NCI-H1417 treated with DMSO at 0.1 percent for 48 hours (cell line): Measurements from ENCODE around the gene YARS2.
A peak's percentile ranks its signal among the peaks of the same experiment; 100 is the strongest.

Experiments
- DNase-seq: peaks from one replicate; lab custom pipeline; 2025; lab: John Stamatoyannopoulos, UW

YARS2 gene

GRCh38 chr12:32755654-32756475 is at the start of gene YARS2:
Gene YARS2, minus strand, starts transcription at chr12:32755897. Its CDS starts 23 bp downstream, at chr12:32755874.
- peak; percentile 92 for DNase-seq

- DNase-seq = no peak
Observed at GRCh38 chr12:32804301-32804700, 48.6 kb upstream of the YARS2 start.

GRCh38 chr12:32801269-32801980 is 45.7 kb upstream of the YARS2 start:
- no peak for DNase-seq

GRCh38 chr12:32794281-32794680 is 38.6 kb upstream of the YARS2 start:
- DNase-seq = no peak

DNA sequence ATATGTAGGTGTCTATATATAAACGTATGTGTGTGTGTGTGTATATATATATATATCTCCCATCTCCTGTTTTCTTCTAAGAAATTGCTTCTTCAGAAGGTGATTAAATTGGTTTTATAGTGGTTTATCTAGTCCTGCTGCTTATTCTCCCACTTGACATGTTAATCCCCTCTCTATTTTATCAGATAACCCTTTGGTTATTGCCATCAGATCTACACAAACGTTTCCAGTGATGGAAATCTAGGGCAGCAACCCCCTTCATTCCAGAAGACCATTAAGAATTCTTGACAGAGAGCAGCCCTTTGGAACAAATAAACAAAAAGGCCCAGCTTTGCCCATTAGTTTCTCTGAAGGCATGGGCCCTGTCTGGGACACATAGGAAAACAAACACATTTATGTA is 34.2 kb upstream of the YARS2 start:
- no peak for DNase-seq

DNA sequence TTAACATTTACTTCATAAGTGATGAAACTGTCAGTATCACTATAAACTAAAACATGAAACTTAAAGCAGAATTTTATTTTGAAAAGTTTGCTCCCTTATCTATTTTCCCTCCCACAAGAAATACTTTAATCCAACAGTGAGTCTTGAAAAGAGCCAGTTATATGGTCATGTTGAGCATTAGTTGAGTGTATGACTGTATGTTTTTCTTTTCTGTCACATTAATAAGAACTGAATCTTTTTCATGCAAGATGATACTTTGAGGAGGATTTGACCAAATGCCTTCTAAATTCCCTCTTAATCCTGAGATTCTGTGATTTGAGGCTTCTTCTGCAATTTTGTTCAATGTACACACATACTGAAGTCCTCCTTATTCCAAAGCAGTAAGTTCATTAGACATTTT is 33.7 kb upstream of the YARS2 start:
- no peak for DNase-seq

- no peak for DNase-seq
Observed at GRCh38 chr12:32788405-32788804, 32.7 kb upstream of the YARS2 start.

GRCh38 chr12:32785557-32785956 is 29.9 kb upstream of the YARS2 start:
- DNase-seq = no peak

- no peak for DNase-seq
Observed at GRCh38 chr12:32783029-32783428, 27.3 kb upstream of the YARS2 start.

- no peak for DNase-seq
Observed at GRCh38 chr12:32780071-32780470, 24.4 kb upstream of the YARS2 start.

DNA sequence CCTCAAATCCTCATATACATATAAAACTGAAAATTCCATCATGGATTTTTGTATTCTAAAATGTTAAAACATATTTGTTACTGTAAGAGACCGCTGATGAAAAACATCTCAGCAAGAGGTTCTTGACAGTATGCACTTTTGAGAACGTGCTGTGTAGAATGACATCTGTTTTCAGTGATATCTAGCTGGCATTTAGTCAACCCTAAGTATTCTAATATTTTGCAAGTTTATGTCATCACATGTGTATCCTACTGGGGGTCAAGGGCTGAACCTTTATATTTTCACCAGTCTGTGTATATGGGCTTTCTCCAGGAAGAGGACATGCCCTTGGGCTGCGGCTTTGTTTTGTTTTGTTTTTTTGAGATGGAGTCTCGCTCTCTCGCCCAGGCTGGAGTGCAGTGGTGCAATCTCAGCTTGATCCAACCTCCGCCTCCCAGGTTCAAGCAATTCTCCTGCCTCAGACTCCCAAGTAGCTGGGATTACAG is 22.0 kb upstream of the YARS2 start:
- DNase-seq = no peak

DNA sequence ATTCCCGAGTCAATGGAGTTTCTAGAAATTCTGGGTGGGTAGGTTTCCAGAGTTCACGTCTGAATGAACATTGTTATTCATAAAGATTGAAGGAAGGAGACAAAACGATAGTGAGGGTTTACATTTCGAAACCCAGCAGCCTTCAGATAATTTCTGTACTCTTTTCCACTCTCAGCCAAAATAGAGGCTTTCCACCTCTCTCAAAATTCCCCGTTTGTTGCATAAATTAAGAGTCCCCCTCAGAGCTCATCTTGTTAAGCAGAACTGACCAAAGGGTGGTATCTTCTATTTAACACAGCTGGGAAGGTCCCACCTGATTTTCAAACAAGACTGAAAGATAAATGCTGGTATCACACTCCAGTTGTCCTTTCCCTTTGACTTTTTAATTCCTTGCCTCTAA is 21.5 kb upstream of the YARS2 start:
- no peak for DNase-seq

DNA sequence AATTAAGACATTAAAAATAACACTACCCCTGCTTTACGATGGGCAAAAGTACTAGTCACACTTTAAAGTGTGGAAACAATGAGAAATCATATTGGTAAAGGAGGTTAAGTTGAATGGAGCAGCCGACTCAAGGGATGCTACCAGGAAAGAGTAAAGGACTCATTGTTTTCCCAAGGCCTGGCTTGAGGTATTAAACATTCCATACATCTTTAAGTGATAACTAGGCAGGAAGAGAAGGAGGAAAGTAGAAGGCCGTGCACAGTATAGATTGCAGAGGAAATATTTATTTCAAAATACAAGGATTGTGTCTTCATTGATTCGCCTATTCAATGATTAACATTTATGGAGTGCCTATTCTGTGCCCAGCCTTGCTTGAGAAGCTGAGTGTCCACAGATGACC is 20.6 kb upstream of the YARS2 start:
- DNase-seq = no peak

- no peak for DNase-seq
Observed at GRCh38 chr12:32773691-32774090, 18.0 kb upstream of the YARS2 start.

DNA sequence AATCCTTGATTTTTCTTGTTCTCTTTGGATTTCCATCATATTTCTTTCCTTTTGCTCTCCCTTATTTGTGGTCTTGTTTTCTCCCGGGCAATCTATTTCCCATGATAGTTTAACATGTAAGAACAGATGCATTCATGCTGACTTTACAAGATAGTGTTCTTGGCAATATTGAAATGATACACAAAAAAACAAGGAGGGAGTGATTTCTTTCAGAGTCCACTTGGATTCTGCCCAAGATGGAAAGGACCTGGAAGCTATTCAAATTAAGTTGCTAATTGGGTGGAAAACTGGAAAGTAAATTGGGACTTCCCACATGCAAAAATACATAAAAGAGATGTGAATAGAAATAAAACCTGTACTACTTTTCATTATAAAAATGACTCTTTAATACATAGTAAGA is 14.4 kb upstream of the YARS2 start:
- no peak for DNase-seq

DNA sequence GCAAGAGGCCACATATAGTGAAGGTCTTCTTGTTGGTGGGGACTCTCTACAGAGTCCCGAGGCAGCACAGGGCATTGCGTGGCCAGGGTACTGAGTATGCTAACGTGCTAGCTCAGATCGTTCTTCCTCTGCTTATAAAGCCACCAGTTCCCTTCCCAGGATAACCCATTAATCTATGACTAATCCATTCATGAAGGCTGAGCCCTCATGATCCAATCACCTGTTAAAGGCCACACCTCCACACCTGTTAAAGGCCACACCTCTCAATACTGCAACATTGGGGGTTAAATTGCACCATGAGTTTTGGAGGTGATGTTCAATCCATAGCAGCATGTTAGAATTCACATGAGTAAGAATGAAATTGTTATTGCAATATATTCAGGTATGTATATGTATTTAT is 12.8 kb upstream of the YARS2 start:
- no peak for DNase-seq

DNA sequence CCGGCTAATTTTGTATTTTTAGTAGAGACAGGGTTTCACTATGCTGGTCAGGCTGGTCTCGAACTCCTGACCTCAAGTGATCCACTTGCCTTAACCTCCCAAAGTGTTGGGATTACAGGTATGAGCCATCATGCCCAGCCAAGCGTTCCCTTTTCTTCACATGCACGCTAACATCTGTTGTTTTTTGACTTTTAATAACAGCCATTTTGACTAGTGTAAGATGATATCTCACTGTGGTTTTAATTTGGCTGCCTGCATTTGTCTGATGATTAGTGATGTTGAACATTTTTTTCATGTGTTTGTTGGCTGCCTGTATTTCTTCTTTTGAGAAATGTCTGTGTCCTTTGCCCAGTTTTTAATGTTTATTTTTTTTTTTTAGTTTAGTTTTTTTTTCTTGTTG is 10.2 kb upstream of the YARS2 start:
- no peak for DNase-seq

GRCh38 chr12:32761716-32762115 is 6.0 kb upstream of the YARS2 start:
- DNase-seq = no peak

- no peak for DNase-seq
Observed at GRCh38 chr12:32757157-32757556, 1.5 kb upstream of the YARS2 start.

DNA sequence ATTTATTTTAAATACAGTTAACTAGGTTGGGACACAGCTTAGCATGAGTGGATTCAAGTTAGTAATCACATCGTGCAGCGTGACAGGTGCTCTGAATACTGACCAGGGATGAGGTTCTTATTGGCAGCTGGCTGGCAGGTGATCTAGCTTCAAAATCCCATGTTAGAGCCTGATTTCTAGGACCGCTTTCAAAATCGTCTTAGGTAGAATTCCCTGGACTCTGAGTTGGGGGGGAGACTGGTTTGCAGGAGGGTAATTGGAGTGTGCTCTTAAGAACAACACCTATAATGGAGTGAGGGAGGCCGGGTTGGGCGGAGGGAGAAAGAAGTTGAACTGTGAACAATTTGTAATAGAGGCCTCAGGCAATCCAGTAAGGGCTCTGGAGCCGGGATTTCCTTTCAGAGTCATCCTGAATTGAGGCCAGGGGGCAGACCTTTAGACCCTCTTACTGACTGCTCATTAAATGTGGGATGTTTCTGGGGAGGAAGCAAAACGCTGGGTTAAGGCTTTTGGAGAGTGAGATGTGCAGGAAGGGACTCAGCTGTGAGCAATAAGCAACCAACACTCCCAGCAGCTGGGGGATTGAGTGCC is 874 bp upstream of the YARS2 start:
- DNase-seq = no peak

- DNase-seq = peak; percentile 63
Observed at GRCh38 chr12:32755051-32755653, 545 bp downstream of the YARS2 start.

DNA sequence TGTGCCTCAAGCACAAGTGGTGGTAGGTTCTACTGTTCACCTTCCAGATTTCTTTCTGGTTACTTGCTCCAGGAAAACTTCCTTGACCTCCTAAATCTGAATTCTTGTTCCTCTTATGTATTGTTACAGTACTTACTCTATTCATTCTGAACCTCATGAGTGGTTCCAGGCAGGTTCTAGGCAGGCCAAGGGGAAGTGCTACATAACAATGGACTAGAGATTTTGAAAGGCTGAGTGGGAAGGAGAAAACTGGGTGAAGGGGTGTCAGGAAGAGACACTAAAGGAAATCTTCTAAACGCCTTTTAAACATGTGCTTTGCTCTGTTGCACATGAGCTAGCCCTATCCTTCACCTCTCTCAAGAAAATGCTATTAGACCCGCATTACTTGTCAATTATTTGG is 1.6 kb downstream of the YARS2 start:
- DNase-seq = no peak

DNA sequence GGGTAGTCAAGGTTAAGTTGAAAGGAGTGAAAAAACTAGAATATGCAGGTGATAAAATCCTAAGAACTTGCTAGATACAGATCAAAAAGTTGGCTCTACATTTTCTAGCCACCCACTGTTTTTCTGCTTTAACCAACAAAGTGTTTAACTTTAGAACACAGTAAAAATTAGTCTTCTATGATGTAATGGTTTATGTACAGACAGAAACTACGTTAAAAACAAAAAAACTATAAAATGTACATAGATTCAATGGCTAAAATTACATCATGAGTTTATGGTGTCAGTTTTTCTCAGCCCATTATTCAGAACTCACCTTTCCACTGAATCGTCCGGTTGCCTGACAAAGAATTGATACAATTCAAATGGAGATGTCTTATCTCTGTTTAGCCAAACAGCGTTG is 2.1 kb downstream of the YARS2 start:
- DNase-seq = no peak
